Measurements from ENCODE around the gene TBC1D22A.

The TBC1D22A gene

GRCh38 chr22:47144791-47145425 lies 382.5 kb downstream of the TBC1D22A start:
- no peak overlapping the region for H3K4me3 Mint-ChIP-seq
- TF ChIP-seq CTCF (IDR thresholded peaks at IDR 0.05; ENCODE audit: unreplicated experiment in 3 of 3): no peak
- no peaks in the 10 kb centered on the region for H3K36me3 Mint-ChIP-seq (ENCODE audit: low read depth)
- no peaks in the 10 kb centered on the region for H3K27me3 Mint-ChIP-seq (ENCODE audit: low read depth)
- peaks cover 4% of the 10 kb centered on the region for H3K4me1 Mint-ChIP-seq
- H3K27ac Mint-ChIP-seq: no peak overlapping the region
- no peaks in the 10 kb centered on the region for H3K9me3 Mint-ChIP-seq

GRCh38 chr22:47145883-47146282 lies 383.4 kb downstream of the TBC1D22A start:
- H3K9me3 Mint-ChIP-seq: no peaks in the 10 kb centered on the region
- no peaks in the 10 kb centered on the region for H3K27me3 Mint-ChIP-seq (ENCODE audit: low read depth)
- H3K4me1 Mint-ChIP-seq: peaks cover 4% of the 10 kb centered on the region
- no peak for TF ChIP-seq CTCF (IDR thresholded peaks at IDR 0.05; ENCODE audit: unreplicated experiment in 3 of 3)
- no peaks in the 10 kb centered on the region for H3K36me3 Mint-ChIP-seq (ENCODE audit: low read depth)
- no peak overlapping the region for H3K4me3 Mint-ChIP-seq
- H3K27ac Mint-ChIP-seq: no peak overlapping the region

GRCh38 chr22:47146391-47146790 lies 383.9 kb downstream of the TBC1D22A start:
- no peak overlapping the region for H3K4me3 Mint-ChIP-seq
- H3K36me3 Mint-ChIP-seq (ENCODE audit: low read depth): no peaks in the 10 kb centered on the region
- H3K27me3 Mint-ChIP-seq (ENCODE audit: low read depth): no peaks in the 10 kb centered on the region
- no peak overlapping the region for H3K27ac Mint-ChIP-seq
- H3K9me3 Mint-ChIP-seq: no peaks in the 10 kb centered on the region
- no peak for TF ChIP-seq CTCF (IDR thresholded peaks at IDR 0.05; ENCODE audit: unreplicated experiment in 3 of 3)
- H3K4me1 Mint-ChIP-seq: peaks cover 4% of the 10 kb centered on the region

GRCh38 chr22:47146941-47147340 lies 384.5 kb downstream of the TBC1D22A start:
- no peak overlapping the region for H3K4me3 Mint-ChIP-seq
- H3K4me1 Mint-ChIP-seq: peaks cover 4% of the 10 kb centered on the region
- TF ChIP-seq CTCF (IDR thresholded peaks at IDR 0.05; ENCODE audit: unreplicated experiment in 3 of 3): no peak

GRCh38 chr22:47147572-47147971 lies 385.1 kb downstream of the TBC1D22A start:
- H3K27ac Mint-ChIP-seq: no peak overlapping the region
- peaks cover 4% of the 10 kb centered on the region for H3K4me1 Mint-ChIP-seq
- H3K9me3 Mint-ChIP-seq: no peaks in the 10 kb centered on the region
- no peak overlapping the region for H3K4me3 Mint-ChIP-seq
- no peaks in the 10 kb centered on the region for H3K27me3 Mint-ChIP-seq (ENCODE audit: low read depth)
- no peak for TF ChIP-seq CTCF (IDR thresholded peaks at IDR 0.05; ENCODE audit: unreplicated experiment in 3 of 3)
- no peaks in the 10 kb centered on the region for H3K36me3 Mint-ChIP-seq (ENCODE audit: low read depth)

More at GRCh38 chr22:47146941-47147340, 384.5 kb downstream of the TBC1D22A start:
- H3K27ac Mint-ChIP-seq: no peak overlapping the region
- H3K36me3 Mint-ChIP-seq (ENCODE audit: low read depth): no peaks in the 10 kb centered on the region
- H3K27me3 Mint-ChIP-seq (ENCODE audit: low read depth): no peaks in the 10 kb centered on the region
- no peaks in the 10 kb centered on the region for H3K9me3 Mint-ChIP-seq

GRCh38 chr22:47148510-47148909 lies 386.1 kb downstream of the TBC1D22A start:
- H3K27me3 Mint-ChIP-seq (ENCODE audit: low read depth): no peaks in the 10 kb centered on the region
- H3K4me3 Mint-ChIP-seq: no peak overlapping the region
- H3K36me3 Mint-ChIP-seq (ENCODE audit: low read depth): no peaks in the 10 kb centered on the region
- TF ChIP-seq CTCF (IDR thresholded peaks at IDR 0.05; ENCODE audit: unreplicated experiment in 3 of 3): no peak
- H3K4me1 Mint-ChIP-seq: peaks cover 9% of the 10 kb centered on the region
- no peak overlapping the region for H3K27ac Mint-ChIP-seq
- no peaks in the 10 kb centered on the region for H3K9me3 Mint-ChIP-seq
